ENCODE data around the gene LRRK1.
"Not testable (repeated sequence)": the region's sequence is repeated elsewhere in the genome, so short reads cannot be mapped to it uniquely, and the experiment has no call there.

Gene LRRK1

GRCh38 chr15:101068523-101068960, 149.4 kb downstream of the LRRK1 start:
- in situ Hi-C loops (cut with MboI; ENCODE audit: low sequenced_read_pairs, unreplicated experiment): no loop called here
- TF ChIP-seq CTCF (IDR thresholded peaks at IDR 0.05; ENCODE audit: borderline replicate concordance, control extremely low read depth, extremely low read depth, insufficient read depth, missing control alignments): no peak
- no peak for DNase-seq (ENCODE audit: low spot score)

- no peak for TF ChIP-seq CTCF (IDR thresholded peaks at IDR 0.05; ENCODE audit: borderline replicate concordance, control extremely low read depth, extremely low read depth, insufficient read depth, missing control alignments)
- DNase-seq (ENCODE audit: low spot score): no peak
- in situ Hi-C loops (cut with MboI; ENCODE audit: low sequenced_read_pairs, unreplicated experiment): no loop called here
Observed at GRCh38 chr15:101068961-101069653, 149.9 kb downstream of the LRRK1 start.

GRCh38 chr15:101069654-101069973, 150.5 kb downstream of the LRRK1 start:
- in situ Hi-C loops (cut with MboI; ENCODE audit: low sequenced_read_pairs, unreplicated experiment): no loop called here
- no peak for TF ChIP-seq CTCF (IDR thresholded peaks at IDR 0.05; ENCODE audit: borderline replicate concordance, control extremely low read depth, extremely low read depth, insufficient read depth, missing control alignments)
- DNase-seq (ENCODE audit: low spot score): no peak

- no peak for DNase-seq (ENCODE audit: low spot score)
- in situ Hi-C loops (cut with MboI; ENCODE audit: low sequenced_read_pairs, unreplicated experiment): no loop called here
- TF ChIP-seq CTCF (IDR thresholded peaks at IDR 0.05; ENCODE audit: borderline replicate concordance, control extremely low read depth, extremely low read depth, insufficient read depth, missing control alignments): no peak
Observed at GRCh38 chr15:101070024-101070423, 150.9 kb downstream of the LRRK1 start.

- no peak for TF ChIP-seq CTCF (IDR thresholded peaks at IDR 0.05; ENCODE audit: borderline replicate concordance, control extremely low read depth, extremely low read depth, insufficient read depth, missing control alignments)
- DNase-seq (ENCODE audit: low spot score): no peak
- in situ Hi-C loops (cut with MboI; ENCODE audit: low sequenced_read_pairs, unreplicated experiment): no loop called here
Observed at GRCh38 chr15:101070502-101071273, 151.5 kb downstream of the LRRK1 start.

- DNase-seq (ENCODE audit: low spot score): no peak
Observed at GRCh38 chr15:101071651-101072050, 152.5 kb downstream of the LRRK1 start.

GRCh38 chr15:101072235-101072634, 153.1 kb downstream of the LRRK1 start:
- DNase-seq (ENCODE audit: low spot score); in situ Hi-C loops (cut with MboI; ENCODE audit: low sequenced_read_pairs, unreplicated experiment): not testable (repeated sequence)

More at GRCh38 chr15:101071651-101072050, 152.5 kb downstream of the LRRK1 start:
- no peak for TF ChIP-seq CTCF (IDR thresholded peaks at IDR 0.05; ENCODE audit: borderline replicate concordance, control extremely low read depth, extremely low read depth, insufficient read depth, missing control alignments)
- in situ Hi-C loops (cut with MboI; ENCODE audit: low sequenced_read_pairs, unreplicated experiment): no loop called here

- DNase-seq (ENCODE audit: low spot score); in situ Hi-C loops (cut with MboI; ENCODE audit: low sequenced_read_pairs, unreplicated experiment): not testable (repeated sequence)
Observed at GRCh38 chr15:101077806-101078668, 158.9 kb downstream of the LRRK1 start.

All from GM13976 (cell line).